ENCODE results near the gene CYB5D1.
"Not testable (repeated sequence)": the region's sequence is repeated elsewhere in the genome, so short reads cannot be mapped to it uniquely, and the experiment has no call there.

CYB5D1 gene

GRCh38 chr17:7859028-7859427 is 1.2 kb downstream of the CYB5D1 start:
- no peak for DNase-seq

- peak; percentile 53 to 70 for DNase-seq
Observed at GRCh38 chr17:7862692-7863437, 5.1 kb downstream of the CYB5D1 start.

- DNase-seq = not testable (repeated sequence)
Observed at GRCh38 chr17:7864384-7864783, 6.6 kb downstream of the CYB5D1 start.

- no peak for DNase-seq
Observed at GRCh38 chr17:7864995-7865650, 7.3 kb downstream of the CYB5D1 start.

GRCh38 chr17:7867881-7868329 is 10.1 kb downstream of the CYB5D1 start:
- peak in 1 of 2 donors; percentile 26 for DNase-seq

- DNase-seq = no peak
Observed at GRCh38 chr17:7873051-7873450, 15.2 kb downstream of the CYB5D1 start.

- DNase-seq = no peak
Observed at GRCh38 chr17:7875804-7876370, 18.1 kb downstream of the CYB5D1 start.

GRCh38 chr17:7878234-7878633 is 20.4 kb downstream of the CYB5D1 start:
- no peak for DNase-seq

- DNase-seq = no peak
Observed at GRCh38 chr17:7880076-7880868, 22.5 kb downstream of the CYB5D1 start.

- DNase-seq = no peak
Observed at GRCh38 chr17:7881276-7882054, 23.7 kb downstream of the CYB5D1 start.

- DNase-seq = no peak
Observed at GRCh38 chr17:7882068-7882467, 24.3 kb downstream of the CYB5D1 start.

GRCh38 chr17:7882629-7883028 is 24.8 kb downstream of the CYB5D1 start:
- DNase-seq = no peak

GRCh38 chr17:7883781-7884386 is 26.1 kb downstream of the CYB5D1 start:
- peak; percentile 56 to 72 for DNase-seq

- peak; percentile 45 to 50 for DNase-seq
Observed at GRCh38 chr17:7884581-7885366, 27.0 kb downstream of the CYB5D1 start.

- peak; percentile 54 to 61 for DNase-seq
Observed at GRCh38 chr17:7885367-7886226, 27.8 kb downstream of the CYB5D1 start.

GRCh38 chr17:7886227-7887037 is 28.6 kb downstream of the CYB5D1 start:
- DNase-seq = peak; percentile 71 to 75

GRCh38 chr17:7887038-7887481 is 29.3 kb downstream of the CYB5D1 start:
- DNase-seq = no peak

- DNase-seq = peak; percentile 94 to 96
Observed at GRCh38 chr17:7887482-7888183, 29.8 kb downstream of the CYB5D1 start.

Measured in CD4-positive, alpha-beta T cell treated with Interleukin-1 beta for 1 hour (primary cell).